Prostate gland (tissue), 2 donors: Measurements from ENCODE around the gene MICAL3. TPM values are rescaled to one million over a fixed set of nuclear protein-coding genes. Genes with fewer than 3 reads are reported as not detected.

Source experiments
- DNase-seq: peaks from one replicate; pipeline ENCODE4 v3.0.0-alpha.2; 2019; ENCODE audit warnings: low spot score
- H3K27ac ChIP-seq, 2 donors: fragments of 200-600 bp; sonication (generic); 2 replicates each; pipeline ENCODE4 v1.5.1; 2017 to 2019
- H3K27me3 ChIP-seq: fragments of 200-600 bp; sonication (generic); replicated peaks from 2 replicates; pipeline ENCODE4 v1.5.1; 2019; ENCODE audit not compliant: insufficient read depth
- H3K36me3 ChIP-seq, 2 donors: fragments of 200-600 bp; sonication (generic); 1 replicate in 1 of 2; 2 replicates in 1 of 2; pipeline versions ENCODE4 v1.5.1 to v1.8.1; 2017 to 2019
- H3K4me1 ChIP-seq: fragments of 200-600 bp; sonication (generic); replicated peaks from 2 replicates; pipeline ENCODE4 v1.5.1; 2019
- H3K4me3 ChIP-seq, 2 donors: fragments of 200-600 bp; sonication (generic); 2 replicates each; pipeline ENCODE4 v1.5.1; 2017 to 2019
- H3K9me3 ChIP-seq: fragments of 200-600 bp; sonication (generic); 2 replicates; pipeline ENCODE4 v1.5.1; 2017
- POLR2A ChIP-seq: fragments of 450-650 bp; IDR thresholded peaks from one replicate; pipeline ENCODE4 v1.6.1; 2016; ENCODE audit warnings: antibody characterized with exemption, mild to moderate bottlenecking
- POLR2AphosphoS5 ChIP-seq: sonication (generic); formaldehyde crosslinking; IDR thresholded peaks from one replicate; pipeline ENCODE4 v1.6.1; 2017; ENCODE audit warnings: antibody characterized with exemption
- WGBS: methylation state at CpG from one replicate; pipeline ENCODE4 v1.1.5; 2018; 5-methylcytosine and 5-hydroxymethylcytosine counted together
- intact Hi-C: fragments of 100-400 bp; cut with DNase I; formaldehyde crosslinking; loops from one replicate; pipeline ENCODE4 v1.14.2; 2022
- total RNA-seq, 2 donors: library from RNA; depleted of rRNA; stranded (reverse); fragments of >200 nt; gene quantifications; one replicate each; pipeline ENCODE4 v1.1.0, GENCODE V29; 2016
- TF ChIP-seq, protein P1 (sequence below), 4 experiments: fragments of 200-600 bp in 2 of 4; fragments of 450-650 bp in 2 of 4; sonication (generic) in 2 of 4; IDR thresholded peaks; 1 replicate in 3 of 4; 2 replicates in 1 of 4; pipeline ENCODE4 v1.5.1; 2016 to 2019; ENCODE audit warnings: antibody characterized with exemption in 4 of 4, mild to moderate bottlenecking in 2 of 4, moderate library complexity in 2 of 4

MICAL3 gene
- total RNA-seq, 2 donors from 2014 or later = 58.6 to 78.7 TPM

DNA sequence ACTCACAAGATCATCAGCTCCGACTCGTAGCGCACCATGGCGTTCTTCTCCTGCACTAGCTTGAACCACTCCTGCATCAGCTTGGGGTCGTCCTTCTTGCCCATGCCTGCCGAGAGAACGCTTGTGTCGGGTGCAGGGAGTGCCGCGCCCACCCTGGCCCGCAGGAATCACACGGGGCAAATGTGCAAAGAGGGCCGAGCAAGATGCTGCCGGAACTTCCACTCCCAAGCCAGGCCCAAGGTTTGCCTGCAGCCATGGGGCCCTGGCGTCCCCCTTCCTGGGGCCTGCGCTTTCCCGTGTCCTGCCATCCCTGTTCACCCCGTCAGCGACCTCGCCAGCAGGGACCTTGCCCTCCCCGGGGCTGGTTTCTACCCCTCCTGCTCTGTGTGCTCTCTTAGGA is 233.2 kb downstream of the MICAL3 start:
- peaks cover 0 to 11% of the 10 kb centered on the region in 2 donors for H3K36me3 ChIP-seq
- no peaks in the 10 kb centered on the region for H3K4me1 ChIP-seq
- no peak for DNase-seq
- H3K9me3 ChIP-seq = no peaks in the 10 kb centered on the region
- no peak overlapping the region for H3K4me3 ChIP-seq
- 89% methylated on average over 21 of the region's 21 CpGs for WGBS
- TF ChIP-seq POLR2AphosphoS5 = no peak
- TF ChIP-seq, protein P1, sequence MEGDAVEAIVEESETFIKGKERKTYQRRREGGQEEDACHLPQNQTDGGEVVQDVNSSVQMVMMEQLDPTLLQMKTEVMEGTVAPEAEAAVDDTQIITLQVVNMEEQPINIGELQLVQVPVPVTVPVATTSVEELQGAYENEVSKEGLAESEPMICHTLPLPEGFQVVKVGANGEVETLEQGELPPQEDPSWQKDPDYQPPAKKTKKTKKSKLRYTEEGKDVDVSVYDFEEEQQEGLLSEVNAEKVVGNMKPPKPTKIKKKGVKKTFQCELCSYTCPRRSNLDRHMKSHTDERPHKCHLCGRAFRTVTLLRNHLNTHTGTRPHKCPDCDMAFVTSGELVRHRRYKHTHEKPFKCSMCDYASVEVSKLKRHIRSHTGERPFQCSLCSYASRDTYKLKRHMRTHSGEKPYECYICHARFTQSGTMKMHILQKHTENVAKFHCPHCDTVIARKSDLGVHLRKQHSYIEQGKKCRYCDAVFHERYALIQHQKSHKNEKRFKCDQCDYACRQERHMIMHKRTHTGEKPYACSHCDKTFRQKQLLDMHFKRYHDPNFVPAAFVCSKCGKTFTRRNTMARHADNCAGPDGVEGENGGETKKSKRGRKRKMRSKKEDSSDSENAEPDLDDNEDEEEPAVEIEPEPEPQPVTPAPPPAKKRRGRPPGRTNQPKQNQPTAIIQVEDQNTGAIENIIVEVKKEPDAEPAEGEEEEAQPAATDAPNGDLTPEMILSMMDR (IDR thresholded peaks at IDR 0.05) = no peak
- TF ChIP-seq POLR2A = no peak
- H3K27me3 ChIP-seq = no peaks in the 10 kb centered on the region
- intact Hi-C loops = no loop called here
- H3K27ac ChIP-seq = no peak overlapping the region

DNA sequence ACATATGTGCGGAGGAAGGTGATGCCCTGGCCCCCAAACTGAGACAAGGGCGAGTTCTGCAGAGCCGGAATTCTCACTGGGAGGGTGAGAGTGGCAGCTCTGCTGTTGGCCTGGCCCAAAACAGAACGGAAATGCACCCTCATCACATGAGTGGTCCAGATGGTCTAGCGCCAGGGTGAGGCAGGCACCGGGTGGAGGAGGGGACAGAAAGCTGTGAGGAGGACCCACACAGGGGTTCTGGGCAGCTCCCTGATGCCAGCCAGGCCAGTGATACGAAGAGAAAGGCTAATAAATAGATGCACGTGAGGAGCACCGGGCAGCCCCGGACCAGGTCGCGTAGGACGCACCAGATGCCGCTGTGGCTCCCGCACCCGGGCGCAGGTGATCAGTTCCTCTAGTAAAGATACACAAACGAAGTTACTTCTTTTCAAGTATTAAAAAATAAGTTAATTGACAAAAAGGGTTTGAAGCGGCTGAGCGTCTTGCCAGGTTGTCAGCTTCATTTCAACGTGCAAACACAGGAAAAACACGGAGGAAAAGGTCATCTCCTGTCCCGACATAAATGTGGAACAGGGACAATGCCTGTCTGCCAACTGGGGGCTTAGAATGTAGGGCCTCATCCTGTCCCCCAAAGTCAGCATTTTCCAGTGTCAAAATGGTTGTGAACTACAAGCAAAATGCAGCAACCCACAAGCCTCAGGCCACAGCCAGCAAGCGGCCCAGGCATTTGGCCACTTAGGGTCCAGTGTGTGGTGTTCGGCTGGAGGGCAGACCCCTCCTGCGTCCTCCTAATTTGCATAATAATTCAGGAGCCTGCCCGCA is 234.8 kb downstream of the MICAL3 start:
- no peaks in the 10 kb centered on the region for H3K9me3 ChIP-seq
- no peaks in the 10 kb centered on the region for H3K4me1 ChIP-seq
- peaks cover 0 to 11% of the 10 kb centered on the region in 2 donors for H3K36me3 ChIP-seq
- H3K27ac ChIP-seq = no peak overlapping the region
- no peaks in the 10 kb centered on the region for H3K27me3 ChIP-seq
- no peak for DNase-seq
- H3K4me3 ChIP-seq = no peak overlapping the region
- WGBS = 88% methylated on average over 27 of the region's 27 CpGs
- TF ChIP-seq, protein P1 (IDR thresholded peaks at IDR 0.05) = no peak
- no peak for TF ChIP-seq POLR2A
- TF ChIP-seq POLR2AphosphoS5 = no peak
- intact Hi-C loops = loop anchor here (10.0 kb wide), 1 partner anchor 225 kb away; the partner anchor contains the start of gene SLC25A18

DNA sequence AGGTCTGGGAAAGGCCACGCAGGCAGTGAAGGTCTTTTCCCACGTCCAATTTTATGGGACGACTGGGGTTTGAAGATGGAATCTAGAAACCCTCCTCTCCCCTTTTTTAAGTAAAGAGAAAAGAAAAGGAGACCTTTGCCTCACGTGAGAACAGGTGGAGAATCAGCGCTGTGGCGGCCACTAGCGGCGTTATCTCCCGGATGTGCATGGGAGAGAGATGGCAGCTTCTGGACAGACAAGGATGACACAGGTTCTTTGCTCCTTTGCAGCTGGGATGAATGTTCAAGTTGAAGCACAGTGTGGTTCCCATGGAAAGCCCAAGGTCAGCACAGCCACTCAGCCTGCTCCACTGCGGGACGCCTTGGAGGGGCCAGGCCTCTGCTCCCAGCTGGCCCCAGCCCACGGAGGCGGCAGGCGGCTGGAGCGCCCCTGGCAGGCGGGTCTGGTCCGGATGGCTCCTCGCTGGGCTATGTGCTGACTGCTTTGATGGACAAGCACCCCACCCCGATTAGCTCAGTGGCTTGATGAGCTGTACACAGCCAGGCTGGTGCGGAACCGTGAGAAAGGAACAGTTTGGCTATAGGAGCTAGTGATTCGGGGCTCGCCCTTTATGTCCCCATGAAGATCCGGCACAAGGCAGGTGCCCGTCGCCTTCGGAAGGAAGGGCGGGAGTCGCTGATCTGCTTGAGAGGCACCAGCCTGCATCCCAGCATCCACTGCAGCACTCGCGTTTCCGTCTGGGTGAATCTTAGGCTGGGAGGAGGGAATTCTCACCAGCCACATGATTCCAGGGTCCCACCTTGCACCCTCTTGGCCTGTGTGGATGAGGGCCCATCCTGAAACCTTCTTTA is 235.6 kb downstream of the MICAL3 start:
- DNase-seq = no peak
- Histone ChIP-seq H3K4me3 (no peak overlapping the region), H3K27ac (no peak overlapping the region), H3K36me3 (peaks cover 0 to 11% of the 10 kb centered on the region in 2 donors), H3K27me3 (no peaks in the 10 kb centered on the region), H3K9me3 (no peaks in the 10 kb centered on the region), H3K4me1 (no peaks in the 10 kb centered on the region)
- 82% methylated on average over 30 of the region's 32 CpGs for WGBS
- TF ChIP-seq, protein P1 (IDR thresholded peaks at IDR 0.05) = no peak
- no peak for TF ChIP-seq POLR2AphosphoS5
- no peak for TF ChIP-seq POLR2A
- intact Hi-C loops = loop anchor here (10.0 kb wide), 1 partner anchor 224 kb away; the partner anchor contains the start of gene SLC25A18

DNA sequence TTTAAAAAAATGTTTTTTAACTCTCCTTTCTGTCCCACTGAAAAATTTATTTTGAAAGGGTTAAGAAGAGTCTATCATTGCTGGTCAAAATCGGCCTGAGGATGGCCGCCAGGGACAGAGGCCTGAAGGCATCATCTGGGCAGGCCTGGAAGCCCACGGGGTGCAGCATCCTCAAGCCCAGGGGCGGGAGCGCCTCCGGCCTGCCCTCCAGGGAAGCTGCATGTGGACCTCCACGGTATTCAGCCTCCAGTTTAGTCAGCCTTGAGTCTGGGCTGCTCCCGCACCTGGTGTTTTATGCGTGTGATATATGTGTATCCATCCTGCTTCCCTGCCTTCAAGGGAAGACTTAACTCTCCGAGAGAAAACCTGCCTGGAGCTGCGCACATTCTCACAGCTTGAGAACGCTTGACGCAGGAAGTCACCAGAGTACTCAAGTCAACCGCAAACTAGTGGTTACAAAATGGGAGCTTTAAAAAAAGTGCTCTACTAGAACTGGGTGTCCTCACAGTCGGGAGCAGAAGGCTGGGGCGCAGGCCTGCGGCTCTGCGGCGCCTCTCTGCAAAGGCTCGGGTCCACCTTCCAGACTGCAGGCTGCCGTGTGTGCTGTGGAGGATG is 236.5 kb downstream of the MICAL3 start:
- Histone ChIP-seq H3K4me3 (no peak overlapping the region), H3K27me3 (no peaks in the 10 kb centered on the region), H3K4me1 (no peaks in the 10 kb centered on the region), H3K9me3 (no peaks in the 10 kb centered on the region), H3K27ac (no peak overlapping the region), H3K36me3 (peaks cover 0 to 11% of the 10 kb centered on the region in 2 donors)
- 88% methylated on average over 21 of the region's 21 CpGs for WGBS
- no peak for DNase-seq
- intact Hi-C loops = loop anchor here (10.0 kb wide), 1 partner anchor 223 kb away; the partner anchor contains the start of gene SLC25A18
- TF ChIP-seq POLR2AphosphoS5 (no peak), POLR2A (no peak)
- TF ChIP-seq, protein P1 (IDR thresholded peaks at IDR 0.05) = no peak
